OCI-LY3 (cell line): ENCODE measurements around the gene GDPD4.

Experiments
- CTCF ChIP-seq: fragments of 200-600, 300-600 bp; sonication (generic); IDR thresholded peaks from 2 replicates; pipeline ENCODE4 v1.5.1; 2014; ENCODE audit warnings: antibody characterized with exemption, low read length, low read depth
- EZH2phosphoT487 ChIP-seq: fragments of 200-600 bp; shearing (Covaris generic); IDR thresholded peaks from 2 replicates; pipeline ENCODE4 v1.6.1; 2018; ENCODE audit warnings: antibody characterized with exemption, mixed run types, low read depth

- TF ChIP-seq CTCF (no peak), EZH2phosphoT487 (no peak)
Measured at GRCh38 chr11:77170107-77170506, 131.4 kb downstream of the GDPD4 start.
